Colonic mucosa (tissue), 4 donors: Measurements from ENCODE around the gene CEP63. TPM values are rescaled to one million over a fixed set of nuclear protein-coding genes. Genes with fewer than 3 reads are reported as not detected.

Source experiments
- DNase-seq: peaks from one replicate; pipeline ENCODE4 v3.0.0-alpha.2; 2020
- H3K27ac ChIP-seq: fragments of 200-600 bp; one replicate; pipeline ENCODE4 v1.8.0; 2021
- H3K27me3 ChIP-seq: fragments of 200-600 bp; one replicate; pipeline ENCODE4 v1.8.0; 2021
- H3K36me3 ChIP-seq: fragments of 200-600 bp; one replicate; pipeline ENCODE4 v1.8.0; 2021
- H3K4me1 ChIP-seq: fragments of 200-600 bp; one replicate; pipeline ENCODE4 v1.8.0; 2021; ENCODE audit warnings: mild to moderate bottlenecking
- H3K4me3 ChIP-seq: fragments of 200-600 bp; one replicate; pipeline ENCODE4 v1.8.0; 2021
- H3K9ac ChIP-seq, 2 donors: one replicate each; pipeline ENCODE4 v1.7.0; 2013; ENCODE audit warnings: control low read depth in 2 of 2, low read depth in 2 of 2, low read length in 2 of 2
- H3K9me3 ChIP-seq: fragments of 200-600 bp; one replicate; pipeline ENCODE4 v1.8.0; 2021
- CTCF ChIP-seq: fragments of 200-600 bp; IDR thresholded peaks from one replicate; pipeline ENCODE4 v1.8.0; 2022; ENCODE audit warnings: antibody characterized with exemption, mild to moderate bottlenecking
- intact Hi-C: fragments of 100-400 bp; cut with DNase I; formaldehyde crosslinking; loops from one replicate; pipeline ENCODE4 v1.14.1; 2022
- total RNA-seq, 2 donors: library from RNA; stranded (reverse); fragmentation: NEBNext Ultra II Directional in 1 of 2; extraction: Animal tissue kit (Norgen Biotek cat#: 25700) in 1 of 2; gene quantifications; one replicate each; pipeline ENCODE4 v1.2.1, GENCODE V29; 2021
- donor health status: healthy.
- donor health status: DM: no; HTN: no; CAD: no.
- donor health status: DM: no; HTN: no; CAD: no.

CEP63 gene
- total RNA-seq, 2 donors from 2014 or later = 16.9 to 19.6 TPM

GRCh38 chr3:134527037-134527436 is 41.2 kb downstream of the CEP63 start:
- no peak for DNase-seq
- Histone ChIP-seq H3K4me1 (no peaks in the 10 kb centered on the region), H3K27ac (no peak overlapping the region), H3K9me3 (no peaks in the 10 kb centered on the region), H3K9ac (no peak overlapping the region), H3K27me3 (no peaks in the 10 kb centered on the region), H3K36me3 (no peaks in the 10 kb centered on the region), H3K4me3 (no peak overlapping the region)
- TF ChIP-seq CTCF = no peak
- intact Hi-C loops = no loop called here

- H3K36me3 ChIP-seq = no peaks in the 10 kb centered on the region
- no peak overlapping the region for H3K9ac ChIP-seq
- intact Hi-C loops = no loop called here
- DNase-seq = no peak
- TF ChIP-seq CTCF = no peak
- no peaks in the 10 kb centered on the region for H3K4me1 ChIP-seq
- no peaks in the 10 kb centered on the region for H3K9me3 ChIP-seq
- no peaks in the 10 kb centered on the region for H3K27me3 ChIP-seq
- H3K4me3 ChIP-seq = no peak overlapping the region
- no peak overlapping the region for H3K27ac ChIP-seq
Observed at GRCh38 chr3:134527538-134528186, 41.8 kb downstream of the CEP63 start.

DNA sequence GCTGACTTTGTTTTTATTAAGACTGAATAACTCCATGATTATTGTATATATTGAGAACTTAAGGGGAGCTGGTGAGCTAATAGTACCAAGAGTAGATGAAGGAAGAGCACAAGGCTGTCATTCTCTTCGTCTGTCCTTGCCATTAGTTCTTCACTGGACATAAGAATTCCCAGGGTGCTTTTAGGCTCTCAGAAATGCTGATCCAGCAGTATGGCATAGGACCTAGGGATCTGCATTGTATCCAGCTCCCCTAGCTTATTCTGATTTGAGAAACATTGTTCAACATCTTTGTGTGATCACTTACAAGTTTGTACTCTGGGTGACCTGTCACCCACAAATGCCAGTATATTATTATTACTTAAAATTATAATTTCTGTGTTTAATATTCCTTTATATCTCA is 47.6 kb downstream of the CEP63 start:
- no peak for DNase-seq
- Histone ChIP-seq H3K27me3 (no peaks in the 10 kb centered on the region), H3K27ac (no peak overlapping the region), H3K4me3 (no peak overlapping the region), H3K36me3 (no peaks in the 10 kb centered on the region), H3K9ac (no peak overlapping the region), H3K4me1 (no peaks in the 10 kb centered on the region), H3K9me3 (no peaks in the 10 kb centered on the region)
- no peak for TF ChIP-seq CTCF
- intact Hi-C loops = loop anchor here (10.0 kb wide), 1 partner anchor 1771 kb away; no protein-coding TSS in a partner anchor

DNA sequence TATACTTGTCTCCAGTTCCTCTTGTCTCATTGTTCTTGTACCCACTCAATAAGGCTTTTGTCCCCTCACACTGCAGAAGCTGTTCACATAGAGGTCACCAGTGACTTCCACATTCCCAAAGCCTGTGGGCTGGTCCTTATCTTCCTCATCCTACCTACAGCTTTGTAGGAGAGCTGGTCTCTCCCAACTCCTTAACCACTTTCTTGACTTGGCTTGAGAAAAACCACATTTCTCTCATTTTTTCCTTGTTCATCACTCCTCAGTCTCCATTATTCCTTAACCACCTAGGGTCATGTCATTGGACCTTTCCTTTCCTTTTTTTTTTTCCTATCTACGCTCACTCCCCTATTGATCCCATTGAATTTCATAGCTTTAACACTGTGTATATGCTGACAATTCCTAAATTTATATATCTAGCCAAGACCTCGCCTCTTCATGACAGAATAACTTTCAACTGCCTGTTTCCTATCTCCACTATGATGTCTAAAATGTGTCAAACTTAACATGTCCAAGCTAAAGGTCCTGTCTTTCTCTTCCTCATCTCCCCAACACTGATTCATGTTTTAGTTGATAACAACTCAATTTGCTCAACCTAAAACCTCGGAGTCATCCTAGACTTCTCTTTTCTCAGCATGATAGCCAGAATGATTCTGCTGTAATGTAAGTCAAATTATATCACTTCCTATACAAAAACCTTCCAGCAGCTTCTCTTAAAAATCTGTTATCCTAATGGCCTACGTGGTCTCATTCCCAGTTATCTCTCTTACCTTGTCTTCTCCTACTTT is 49.5 kb downstream of the CEP63 start:
- H3K9ac ChIP-seq = no peak overlapping the region
- H3K9me3 ChIP-seq = no peaks in the 10 kb centered on the region
- H3K36me3 ChIP-seq = no peaks in the 10 kb centered on the region
- TF ChIP-seq CTCF = no peak
- H3K4me1 ChIP-seq = no peaks in the 10 kb centered on the region
- H3K27ac ChIP-seq = no peak overlapping the region
- no peaks in the 10 kb centered on the region for H3K27me3 ChIP-seq
- DNase-seq = no peak
- H3K4me3 ChIP-seq = no peak overlapping the region
- intact Hi-C loops = loop anchor here (10.0 kb wide), 1 partner anchor 1769 kb away; no protein-coding TSS in a partner anchor

DNA sequence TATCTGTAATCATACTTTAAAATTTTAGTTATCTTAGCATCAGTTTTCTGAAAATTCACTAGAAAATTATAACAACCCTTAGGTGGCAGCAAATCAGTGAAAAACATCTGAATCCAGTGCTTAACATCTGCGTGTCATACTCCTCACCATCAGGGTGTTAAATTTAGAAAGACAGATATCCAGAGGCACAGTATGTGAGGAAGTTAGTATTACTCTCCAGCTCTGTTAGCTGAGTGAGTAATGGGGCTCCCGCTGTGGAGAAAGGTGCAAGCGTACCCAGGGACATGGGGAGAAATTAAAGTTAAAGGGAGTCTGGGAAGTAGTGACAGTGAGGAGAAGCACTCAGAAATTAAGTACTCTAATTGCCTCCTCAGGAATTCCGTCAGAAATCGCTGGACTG is 50.9 kb downstream of the CEP63 start:
- intact Hi-C loops = loop anchor here (10.0 kb wide), 1 partner anchor 1768 kb away; no protein-coding TSS in a partner anchor
- no peak for TF ChIP-seq CTCF

More for the DNA sequence above, 50.9 kb downstream of the CEP63 start:
- Histone ChIP-seq H3K9me3 (no peaks in the 10 kb centered on the region), H3K36me3 (no peaks in the 10 kb centered on the region), H3K9ac (no peak overlapping the region), H3K4me3 (no peak overlapping the region), H3K4me1 (no peaks in the 10 kb centered on the region), H3K27me3 (no peaks in the 10 kb centered on the region), H3K27ac (no peak overlapping the region)
- DNase-seq = no peak
